Smooth muscle cell (in vitro differentiated cells): ENCODE data around the gene PLXNB2. TPM values are rescaled to one million over a fixed set of nuclear protein-coding genes. Genes with fewer than 3 reads are reported as not detected.

Experiments used
- DNase-seq: peaks from one replicate; lab custom pipeline; 2025; ENCODE audit not compliant: unreplicated experiment; lab: John Stamatoyannopoulos, UW
- H2AFZ ChIP-seq: fragments of 200-600 bp; sonication (generic); 2 replicates; pipeline ENCODE4 v1.6.0; 2016; ENCODE audit warnings: antibody characterized with exemption, low read depth, mild to moderate bottlenecking
- H3F3A ChIP-seq: fragments of 200-600 bp; sonication (generic); 2 replicates; pipeline ENCODE4 v1.6.0; 2017; ENCODE audit warnings: antibody characterized with exemption, low read depth
- H3K27ac ChIP-seq: fragments of 200-600 bp; sonication (generic); 2 replicates; pipeline ENCODE4 v1.5.1; 2016; ENCODE audit warnings: low read depth, mild to moderate bottlenecking
- H3K27me3 ChIP-seq: fragments of 200-600 bp; sonication (generic); 2 replicates; pipeline ENCODE4 v1.6.1; 2016; ENCODE audit warnings: low read depth, mild to moderate bottlenecking
- H3K36me3 ChIP-seq: fragments of 200-600 bp; sonication (generic); 2 replicates; pipeline ENCODE4 v1.5.1; 2016; ENCODE audit warnings: low read depth
- H3K4me1 ChIP-seq: fragments of 200-600 bp; sonication (generic); 2 replicates; pipeline ENCODE4 v1.5.1; 2016; ENCODE audit warnings: low read depth
- H3K4me2 ChIP-seq: fragments of 200-600 bp; sonication (generic); 2 replicates; pipeline ENCODE4 v1.6.0; 2016; ENCODE audit warnings: mild to moderate bottlenecking
- H3K4me3 ChIP-seq: fragments of 200-600 bp; sonication (generic); 2 replicates; pipeline ENCODE4 v1.5.1; 2016; ENCODE audit warnings: mild to moderate bottlenecking
- H3K79me2 ChIP-seq: fragments of 200-600 bp; sonication (generic); 2 replicates; pipeline ENCODE4 v1.6.0; 2016; ENCODE audit warnings: low read depth, mild to moderate bottlenecking
- H3K9ac ChIP-seq: fragments of 200-600 bp; sonication (generic); 2 replicates; pipeline ENCODE4 v1.6.0; 2016; ENCODE audit warnings: low read depth
- H3K9me3 ChIP-seq: fragments of 200-600 bp; sonication (generic); replicated peaks from 2 replicates; pipeline ENCODE4 v1.5.1; 2016; ENCODE audit warnings: low read depth
- H4K20me1 ChIP-seq: fragments of 200-600 bp; sonication (generic); 2 replicates; pipeline ENCODE4 v1.6.0; 2016; ENCODE audit warnings: low read depth
- WGBS: methylation state at CpG from one replicate; pipeline ENCODE4 v1.1.7; 2016; ENCODE audit warnings: low lambda C conversion rate; 5-methylcytosine and 5-hydroxymethylcytosine counted together
- polyA plus RNA-seq: library from polyadenylated mRNA; unstranded; fragments of >200 nt; fragmentation: Nextera tagmentation; extraction: Ambion mirVana; gene quantifications from 2 replicates; pipeline ENCODE4 v1.2.1, GENCODE V29; 2016
- total RNA-seq: library from RNA; depleted of rRNA; stranded (reverse); fragments of >200 nt; gene quantifications from 2 replicates; pipeline ENCODE4 v1.2.3, GENCODE V29; 2014
- TF ChIP-seq, protein P1 (sequence below): fragments of 200-600 bp; sonication (generic); IDR thresholded peaks from 2 replicates; pipeline ENCODE4 v1.5.1; 2017; ENCODE audit warnings: borderline replicate concordance, mild to moderate bottlenecking, antibody characterized with exemption; ENCODE audit not compliant: insufficient read depth, poor library complexity, severe bottlenecking

Gene PLXNB2
- total and polyA plus RNA-seq, 2 experiments from 2014 or later: 195 to 210 TPM

GRCh38 chr22:50251477-50252081 lies 55.9 kb downstream of the PLXNB2 start:
- peaks cover 7% of the 10 kb centered on the region for H4K20me1 ChIP-seq
- no peak overlapping the region for H2AFZ ChIP-seq
- no peaks in the 10 kb centered on the region for H3K9me3 ChIP-seq
- no peak overlapping the region for H3K27ac ChIP-seq
- peak overlapping the region; percentile 70 for H3K4me3 ChIP-seq
- H3K4me1 ChIP-seq: peaks cover 9% of the 10 kb centered on the region
- H3K9ac ChIP-seq: no peak overlapping the region
- no peak for DNase-seq
- TF ChIP-seq, protein P1, sequence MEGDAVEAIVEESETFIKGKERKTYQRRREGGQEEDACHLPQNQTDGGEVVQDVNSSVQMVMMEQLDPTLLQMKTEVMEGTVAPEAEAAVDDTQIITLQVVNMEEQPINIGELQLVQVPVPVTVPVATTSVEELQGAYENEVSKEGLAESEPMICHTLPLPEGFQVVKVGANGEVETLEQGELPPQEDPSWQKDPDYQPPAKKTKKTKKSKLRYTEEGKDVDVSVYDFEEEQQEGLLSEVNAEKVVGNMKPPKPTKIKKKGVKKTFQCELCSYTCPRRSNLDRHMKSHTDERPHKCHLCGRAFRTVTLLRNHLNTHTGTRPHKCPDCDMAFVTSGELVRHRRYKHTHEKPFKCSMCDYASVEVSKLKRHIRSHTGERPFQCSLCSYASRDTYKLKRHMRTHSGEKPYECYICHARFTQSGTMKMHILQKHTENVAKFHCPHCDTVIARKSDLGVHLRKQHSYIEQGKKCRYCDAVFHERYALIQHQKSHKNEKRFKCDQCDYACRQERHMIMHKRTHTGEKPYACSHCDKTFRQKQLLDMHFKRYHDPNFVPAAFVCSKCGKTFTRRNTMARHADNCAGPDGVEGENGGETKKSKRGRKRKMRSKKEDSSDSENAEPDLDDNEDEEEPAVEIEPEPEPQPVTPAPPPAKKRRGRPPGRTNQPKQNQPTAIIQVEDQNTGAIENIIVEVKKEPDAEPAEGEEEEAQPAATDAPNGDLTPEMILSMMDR: no peak
- H3K36me3 ChIP-seq: no peaks in the 10 kb centered on the region
- no peaks in the 10 kb centered on the region for H3K79me2 ChIP-seq
- H3K27me3 ChIP-seq: no peaks in the 10 kb centered on the region
- peak overlapping the region; percentile 97 for H3K4me2 ChIP-seq
- peaks cover 26% of the 10 kb centered on the region for H3F3A ChIP-seq
- 19% methylated on average over 29 of the region's 36 CpGs for WGBS

DNA sequence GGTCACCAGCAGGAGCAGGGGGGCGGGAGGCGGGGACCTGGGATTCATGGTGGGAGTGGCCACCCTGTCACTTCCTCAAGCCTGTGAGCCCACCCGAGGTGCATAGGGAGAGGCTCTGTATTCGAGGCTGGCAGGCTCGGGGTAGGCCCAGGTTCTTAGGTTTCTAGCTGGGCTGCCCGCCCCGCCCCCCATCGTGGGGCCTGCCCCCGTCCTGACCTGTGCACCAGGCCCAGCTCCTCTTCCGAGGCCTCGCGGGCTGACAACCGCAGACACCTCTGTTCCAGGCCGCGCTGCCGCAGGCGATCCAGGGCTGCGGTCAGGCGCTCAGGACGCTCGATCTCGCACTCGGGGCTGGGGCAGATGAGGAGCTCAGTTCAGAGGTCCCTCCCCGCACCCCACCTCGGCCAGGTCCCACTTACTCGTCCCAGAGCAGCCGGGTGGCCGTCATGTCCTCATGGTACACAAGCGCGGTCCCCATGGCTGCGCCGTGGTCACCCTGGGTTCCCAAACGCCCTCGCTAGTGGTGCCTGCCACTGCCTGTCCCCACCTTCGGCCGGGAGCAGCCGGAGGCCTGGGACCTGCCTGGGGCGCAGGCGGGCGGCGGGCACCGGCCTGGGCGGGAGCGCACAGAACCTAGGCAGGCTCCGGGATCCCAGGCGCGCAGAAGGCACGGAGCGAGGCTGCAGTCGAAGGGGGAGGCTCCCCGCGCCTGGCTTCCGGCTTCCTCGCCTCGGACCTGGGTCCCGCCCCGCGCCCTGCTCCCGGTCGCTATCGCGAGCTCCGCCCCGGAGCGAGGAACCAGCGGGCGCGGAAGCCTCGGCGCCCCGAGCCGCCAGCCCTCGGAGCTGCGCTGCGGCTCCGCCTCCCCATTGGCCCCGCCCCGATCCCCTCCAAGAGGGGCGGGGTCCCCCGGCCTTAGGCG lies 56.6 kb downstream of the PLXNB2 start, which contains the start of gene HDAC10:
Gene HDAC10, minus strand, starts transcription at position 711 of the 922 bp plus-strand sequence. Its CDS starts 233 bp downstream, at position 478.
- no peaks in the 10 kb centered on the region for H3K27me3 ChIP-seq
- H3K9me3 ChIP-seq: no peaks in the 10 kb centered on the region
- H3K36me3 ChIP-seq: no peaks in the 10 kb centered on the region
- peaks cover 7% of the 10 kb centered on the region for H4K20me1 ChIP-seq
- peak within 1 kb of the TSS; percentile 35 for H3K27ac ChIP-seq
- H3K4me2 ChIP-seq: peak within 1 kb of the TSS; percentile 97
- H2AFZ ChIP-seq: no peak within 1 kb of the TSS
- TF ChIP-seq, protein P1: no peak
- peak; percentile 39 for DNase-seq
- H3K9ac ChIP-seq: peak within 1 kb of the TSS; percentile 54
- 2% methylated on average over 52 of the region's 81 CpGs for WGBS
- H3K4me3 ChIP-seq: peak within 1 kb of the TSS; percentile 70
- H3K79me2 ChIP-seq: peaks cover 4% of the 10 kb centered on the region
- H3F3A ChIP-seq: peaks cover 26% of the 10 kb centered on the region
- H3K4me1 ChIP-seq: peaks cover 9% of the 10 kb centered on the region

DNA sequence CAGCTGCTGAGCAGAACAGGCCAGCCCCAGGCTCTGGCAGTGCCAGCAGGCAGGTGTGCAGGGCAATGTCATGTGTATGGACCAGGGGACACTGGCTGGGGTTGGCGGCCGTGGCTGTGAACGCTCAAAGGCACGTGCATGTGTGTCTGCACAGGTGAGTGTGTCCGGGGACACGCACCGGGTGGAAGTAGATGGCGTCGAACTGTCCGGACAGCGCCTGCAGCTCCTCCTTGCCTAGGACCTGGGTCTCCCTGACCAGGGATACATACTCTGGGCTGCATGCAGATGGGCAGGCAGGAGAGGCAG lies 57.2 kb downstream of the PLXNB2 start:
- DNase-seq: no peak
- peak overlapping the region; percentile 70 for H3K4me3 ChIP-seq
- peaks cover 7% of the 10 kb centered on the region for H4K20me1 ChIP-seq
- peaks cover 4% of the 10 kb centered on the region for H3K79me2 ChIP-seq
- H3K4me2 ChIP-seq: peak overlapping the region; percentile 97
- peaks cover 26% of the 10 kb centered on the region for H3F3A ChIP-seq
- TF ChIP-seq, protein P1: no peak
- H2AFZ ChIP-seq: no peak overlapping the region
- no peaks in the 10 kb centered on the region for H3K36me3 ChIP-seq
- no peak overlapping the region for H3K9ac ChIP-seq
- 91% methylated on average over 11 of the region's 11 CpGs for WGBS
- no peaks in the 10 kb centered on the region for H3K27me3 ChIP-seq
- no peak overlapping the region for H3K27ac ChIP-seq
- no peaks in the 10 kb centered on the region for H3K9me3 ChIP-seq
- peaks cover 9% of the 10 kb centered on the region for H3K4me1 ChIP-seq
